HG03442 (cell line): ENCODE data around the gene FAAP100.

Experiments
- ATAC-seq: cut with Tn5 transposase; IDR thresholded peaks from one replicate; pipeline ENCODE4 v1.9.1; 2021; ENCODE audit warnings: mild to moderate bottlenecking, moderate library complexity; ENCODE audit not compliant: unreplicated experiment

Gene FAAP100

GRCh38 chr17:81513753-81514488 is 38.2 kb downstream of the FAAP100 start:
- no peak for ATAC-seq

- peak; percentile 1 for ATAC-seq
These were observed 38.8 kb downstream of the FAAP100 start for GRCh38 chr17:81513372-81513752.

GRCh38 chr17:81512562-81513371 is 39.4 kb downstream of the FAAP100 start, which contains the start of gene ACTG1:
ACTG1 (minus strand) TSS chr17:81512799; CDS start chr17:81512354, 445 bp downstream.
- ATAC-seq = peak; percentile 39

- ATAC-seq = no peak
These were observed 40.2 kb downstream of the FAAP100 start for GRCh38 chr17:81511804-81512561.

GRCh38 chr17:81511554-81511803 is 40.7 kb downstream of the FAAP100 start:
- ATAC-seq = no peak

GRCh38 chr17:81510785-81511553 is 41.2 kb downstream of the FAAP100 start:
- ATAC-seq = no peak

- ATAC-seq = no peak
These were observed 42.0 kb downstream of the FAAP100 start for GRCh38 chr17:81509972-81510784.

DNA sequence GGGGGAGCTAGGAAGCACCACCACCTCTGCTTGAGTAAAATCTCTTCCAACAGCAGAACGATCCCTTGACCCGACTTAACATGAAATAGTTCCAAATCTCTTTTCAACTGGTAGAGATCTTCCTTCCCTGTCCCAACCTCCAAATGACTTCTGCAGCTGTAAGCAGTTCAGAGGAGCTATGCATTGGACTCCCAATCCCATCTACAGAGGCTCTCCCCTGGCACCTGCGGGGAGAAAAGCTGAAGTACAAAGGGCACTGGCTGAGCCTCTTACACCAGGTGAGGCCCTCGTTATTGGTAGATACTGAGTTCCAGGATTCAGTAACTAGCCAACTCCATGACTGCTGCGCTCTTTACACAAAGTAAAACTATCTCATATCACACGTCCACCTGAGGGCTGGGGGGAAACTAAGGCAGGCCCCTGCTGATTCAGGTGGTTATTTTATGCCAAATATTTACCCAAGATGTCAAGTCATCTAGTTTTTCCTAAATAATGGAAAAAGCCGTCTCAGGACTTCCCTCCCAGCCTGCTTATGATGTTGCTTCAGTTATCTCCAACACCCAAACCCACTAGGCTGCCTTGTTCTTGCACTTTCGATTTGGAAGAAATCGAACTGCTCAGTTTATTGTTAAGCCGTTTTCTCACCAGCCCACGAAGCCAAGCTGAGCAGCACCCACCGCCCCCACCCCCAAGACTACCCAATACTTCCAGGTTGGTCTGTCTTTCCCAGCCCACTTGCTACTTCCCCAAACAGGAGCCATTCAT is 42.8 kb downstream of the FAAP100 start:
- ATAC-seq = no peak

- no peak for ATAC-seq
These were observed 43.4 kb downstream of the FAAP100 start for GRCh38 chr17:81508639-81509206.

DNA sequence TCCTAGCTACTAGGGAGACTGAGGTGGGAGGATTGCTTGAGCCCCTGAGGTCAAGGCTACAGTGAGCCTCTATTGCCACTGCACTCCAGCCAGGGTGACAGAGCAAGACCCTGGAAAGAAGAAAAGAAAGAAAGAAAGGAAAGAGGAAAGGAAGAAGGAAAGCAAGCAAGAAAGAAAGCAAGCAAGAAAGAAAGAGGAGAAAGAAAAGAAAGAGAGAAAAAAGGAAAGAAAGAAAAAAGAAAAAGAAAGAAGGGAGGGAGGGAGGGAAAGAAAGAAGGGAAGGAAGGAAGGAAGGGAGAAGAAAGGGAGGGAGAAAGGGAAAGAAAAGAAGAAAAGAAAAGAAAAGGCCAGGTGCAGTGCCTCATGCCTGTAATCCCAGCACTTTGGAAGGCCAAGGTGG is 48.5 kb downstream of the FAAP100 start:
- no peak for ATAC-seq

DNA sequence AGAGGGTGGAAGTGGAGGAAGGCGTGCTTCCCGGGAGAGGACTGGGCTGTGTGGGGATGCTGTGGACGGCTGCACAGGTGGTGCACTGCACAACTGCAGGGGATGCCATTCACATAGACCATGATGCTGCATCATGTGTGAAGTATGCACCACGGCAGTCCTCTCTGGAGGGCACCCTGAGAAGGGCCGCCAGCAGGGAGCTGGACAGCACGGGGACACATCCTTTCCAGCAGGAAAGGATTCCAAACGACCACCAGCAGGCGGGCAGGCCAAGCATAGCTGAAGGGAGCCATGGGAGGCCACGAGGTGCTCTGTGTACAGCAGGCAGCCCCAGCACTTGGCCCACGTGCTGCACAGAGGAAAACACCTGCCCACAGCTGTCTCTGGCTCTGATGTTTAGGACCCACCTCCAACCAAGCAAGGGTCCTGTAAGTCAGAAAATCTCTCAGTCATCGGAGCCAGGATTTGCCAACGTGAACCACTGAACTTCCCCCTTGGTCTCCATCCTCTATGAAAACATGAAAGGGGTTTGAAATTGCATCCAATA is 49.6 kb downstream of the FAAP100 start:
- ATAC-seq = no peak

DNA sequence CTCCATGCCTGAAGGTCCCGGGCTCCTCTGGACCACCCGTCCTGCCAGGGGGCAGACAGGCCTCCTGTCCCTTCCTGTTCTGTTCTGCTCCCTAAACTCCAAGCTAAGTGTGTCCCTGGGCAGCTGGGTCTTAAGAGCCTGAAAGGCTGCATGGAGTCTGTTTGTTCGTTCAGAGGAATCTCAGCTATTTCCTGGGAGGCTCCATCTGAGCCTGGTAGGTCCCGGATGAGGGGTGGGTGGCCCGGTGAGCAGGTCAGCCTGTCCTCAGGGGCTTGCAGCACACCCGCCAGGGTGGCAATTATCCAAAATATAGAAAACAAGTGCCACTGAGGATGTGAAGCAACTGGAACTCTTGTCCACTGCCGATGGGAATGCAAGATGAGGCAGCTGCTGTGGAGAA is 52.1 kb downstream of the FAAP100 start:
- ATAC-seq = no peak

DNA sequence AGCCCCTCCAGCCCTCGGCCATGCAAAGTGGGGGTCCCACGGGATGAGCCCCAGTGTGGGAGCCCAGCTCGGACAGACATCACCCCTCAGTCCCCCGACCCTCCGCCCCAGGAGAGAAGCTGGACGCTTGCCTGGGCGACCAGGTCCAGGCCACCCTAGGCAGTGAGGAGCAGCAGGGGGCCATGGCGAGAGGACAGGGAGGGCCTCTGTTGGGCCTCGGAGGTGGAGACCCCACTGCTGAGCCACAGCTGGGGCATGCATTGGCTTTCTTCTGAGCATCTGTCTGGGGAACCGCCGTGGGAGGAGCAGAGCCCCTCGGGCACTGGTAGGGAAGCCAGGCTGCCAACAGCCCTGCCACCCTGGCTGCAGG is 52.6 kb downstream of the FAAP100 start:
- ATAC-seq = no peak

DNA sequence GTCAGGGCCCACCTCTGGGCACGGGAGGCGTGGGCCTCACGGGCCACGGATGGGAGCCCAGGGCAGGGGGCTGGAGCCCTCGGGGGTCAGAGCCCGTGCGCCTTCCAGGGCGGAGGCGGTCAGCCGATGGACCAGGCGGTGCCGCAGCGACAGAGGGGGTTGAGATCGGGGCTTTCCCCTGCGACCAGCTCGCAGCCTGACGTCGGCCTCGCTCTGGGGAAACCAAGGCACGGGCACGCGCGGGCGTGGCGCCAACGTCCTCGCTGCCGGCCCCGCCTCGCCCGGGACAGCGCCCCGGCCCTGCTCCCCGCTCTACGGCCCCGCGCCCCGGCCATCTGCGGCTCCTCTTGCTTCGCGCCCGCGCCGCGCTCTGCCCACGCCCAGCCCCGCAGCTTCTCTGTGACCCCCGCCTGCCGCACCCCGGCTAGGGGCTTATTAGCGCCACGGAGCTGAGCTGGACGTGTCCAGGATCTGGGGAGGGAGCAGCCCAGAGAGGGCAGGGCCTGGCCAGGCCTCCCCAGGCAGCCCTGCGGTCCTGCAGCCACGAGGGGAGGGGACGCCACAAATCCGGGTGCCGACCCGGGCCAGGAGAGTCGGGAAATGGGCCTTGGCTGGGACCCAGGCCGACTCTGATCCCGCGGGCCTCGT is 53.1 kb downstream of the FAAP100 start:
- no peak for ATAC-seq

DNA sequence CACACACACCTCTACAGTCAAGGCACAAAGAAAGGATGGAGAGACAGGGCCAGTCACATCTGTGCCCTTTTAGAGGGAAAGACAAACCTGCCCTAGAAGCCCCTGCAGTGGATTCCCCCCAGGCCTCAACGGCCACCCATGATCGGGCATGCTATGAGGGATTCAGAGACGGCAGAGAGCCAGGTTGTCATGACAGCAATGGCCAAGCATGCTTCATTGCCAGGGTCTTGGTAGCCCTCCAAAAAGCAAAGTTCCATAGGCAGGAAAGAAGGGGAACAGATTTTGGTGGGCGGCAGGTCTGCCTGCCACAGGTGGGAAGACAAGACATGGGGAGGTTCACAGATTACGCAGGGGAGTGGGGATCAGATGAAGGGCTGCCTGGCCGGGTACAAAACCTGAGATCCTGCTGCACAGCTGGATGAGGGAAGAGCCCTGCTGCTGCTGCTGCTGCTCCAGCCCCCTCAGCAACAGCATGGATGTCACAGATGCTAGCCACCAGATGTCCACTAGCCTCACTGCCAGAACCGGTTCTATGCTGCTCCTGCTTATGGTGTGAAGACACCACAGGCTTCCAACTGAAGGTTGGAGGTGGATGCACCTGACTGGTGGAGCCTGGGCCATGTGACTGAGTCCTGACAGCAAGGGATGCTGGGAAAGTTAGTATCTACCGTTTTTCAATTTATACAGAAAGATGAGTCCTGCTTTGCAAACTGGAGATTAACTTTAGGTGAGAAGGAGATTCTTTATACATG is 57.4 kb downstream of the FAAP100 start:
- ATAC-seq = no peak

DNA sequence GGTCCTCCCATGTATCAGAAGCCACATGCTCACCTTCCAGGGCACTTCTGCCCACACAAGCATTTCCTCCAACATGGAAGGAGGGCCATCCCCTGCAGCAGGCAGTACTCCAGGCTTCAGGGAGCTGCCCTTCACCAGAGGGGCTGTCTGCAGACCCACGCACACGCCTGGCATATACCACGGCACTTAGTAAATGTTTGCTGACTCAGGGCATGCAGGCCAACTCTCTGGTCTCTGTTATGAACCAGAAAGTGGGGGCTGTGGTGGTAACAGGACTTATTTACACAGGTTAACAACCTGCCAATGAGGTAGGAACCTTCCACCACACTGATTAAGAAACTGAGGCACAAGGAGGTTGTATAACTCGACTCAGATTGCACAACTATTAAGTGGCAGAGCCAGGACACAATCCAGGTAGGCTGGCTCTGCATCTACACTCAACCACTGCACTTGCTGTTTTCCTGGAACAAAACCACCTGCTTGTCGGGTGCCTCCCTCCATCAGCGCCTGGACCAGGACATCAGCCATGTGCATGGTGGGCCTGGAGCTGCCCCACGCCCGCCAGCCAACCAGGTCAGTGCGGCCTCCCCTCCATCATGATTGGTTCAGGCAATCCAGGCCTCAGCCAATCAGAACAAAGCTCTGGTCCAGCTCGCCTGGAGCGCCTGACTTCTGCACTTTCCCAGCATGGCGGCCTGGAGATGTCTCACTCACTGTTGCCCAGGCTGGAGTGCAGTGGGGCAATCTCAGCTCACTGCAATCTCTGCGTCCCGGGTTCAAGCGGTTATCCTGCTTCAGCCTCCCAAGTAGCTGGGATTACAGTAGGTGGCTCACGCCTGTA is 58.7 kb downstream of the FAAP100 start:
- ATAC-seq = no peak

DNA sequence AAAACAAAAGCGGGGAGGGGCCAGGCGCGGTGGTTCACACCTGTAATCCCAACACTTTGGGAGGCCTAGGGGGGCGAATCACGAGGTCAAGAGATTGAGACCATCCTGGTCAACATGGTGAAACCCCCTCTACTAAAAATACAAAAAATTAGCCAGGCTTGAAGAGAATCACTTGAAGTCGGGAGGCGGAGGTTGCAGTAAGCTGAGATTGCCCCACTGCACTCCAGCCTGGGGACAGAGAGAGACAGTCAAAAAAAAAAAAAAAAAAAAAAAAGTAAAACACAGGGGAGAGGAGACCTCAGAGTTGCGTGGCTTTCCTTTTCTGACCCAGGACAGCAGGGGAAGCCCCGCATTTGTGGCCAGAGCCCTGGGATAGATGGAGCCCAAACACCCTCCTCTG is 59.4 kb downstream of the FAAP100 start:
- no peak for ATAC-seq
